Activated CD8-positive, alpha-beta memory T cell treated with anti-CD3 and anti-CD28 coated beads, Interleukin-2, amount 50 U/mL, for 48 hours (primary cell): ENCODE data around the gene SLC22A3.
"Not testable (repeated sequence)": the region's sequence is repeated elsewhere in the genome, so short reads cannot be mapped to it uniquely, and the experiment has no call there.

Source experiments
- DNase-seq: peaks from one replicate; pipeline ENCODE4 v3.0.0-alpha.2; 2020

Gene SLC22A3

DNA sequence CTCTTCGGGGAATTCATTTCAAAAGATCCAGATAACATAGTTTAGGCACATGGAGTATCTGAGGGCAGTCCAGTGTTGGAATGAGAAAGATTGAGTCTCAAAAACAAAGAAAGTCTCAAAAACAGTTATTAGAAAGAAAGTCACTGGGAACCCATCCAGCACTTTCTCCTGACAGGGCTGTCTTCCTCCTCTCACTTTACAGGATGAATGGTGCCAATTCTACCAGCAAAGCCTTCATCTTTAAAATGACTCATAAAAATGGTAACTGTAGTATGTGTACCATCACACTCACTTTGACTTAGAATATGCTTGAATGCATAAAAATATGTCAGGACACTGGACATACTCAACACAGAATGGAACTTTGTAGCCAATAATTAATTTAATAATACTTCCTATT, 71.3 kb downstream of the SLC22A3 start:
- no peak for DNase-seq

DNA sequence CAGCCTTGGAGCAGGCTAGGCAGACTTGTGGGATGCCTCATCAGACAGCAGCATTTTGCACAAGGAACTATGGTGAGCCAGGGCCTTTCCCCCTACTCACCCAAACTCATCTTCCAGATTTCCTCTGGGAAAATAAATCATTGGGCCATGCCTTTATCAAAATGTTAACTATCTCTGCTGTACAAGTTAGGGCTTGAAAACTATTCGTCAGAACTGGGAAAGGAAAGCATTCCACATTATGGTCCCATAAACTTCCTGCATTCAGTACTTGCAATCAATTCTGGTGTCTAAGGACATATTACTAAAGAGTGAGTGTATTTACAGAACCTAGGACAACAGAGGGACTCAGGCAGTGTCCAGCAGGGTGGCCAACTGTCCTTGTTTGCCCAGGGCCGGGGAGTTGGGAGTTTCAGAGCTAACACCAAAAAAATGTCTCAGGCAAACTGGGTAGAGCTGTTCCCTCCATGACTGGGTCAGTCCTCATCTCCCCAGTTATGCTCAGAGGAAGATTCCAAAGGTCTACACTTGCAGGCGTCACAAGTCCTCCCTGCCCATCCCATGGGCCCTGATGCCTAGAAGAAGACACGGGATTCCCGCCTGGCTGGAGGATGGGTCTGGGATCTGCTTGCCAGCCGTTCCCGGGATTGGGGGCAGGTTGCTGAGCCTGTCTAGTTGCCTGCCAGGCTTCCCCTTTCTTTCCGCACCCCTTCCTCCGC, 72.2 kb downstream of the SLC22A3 start:
- no peak for DNase-seq

DNA sequence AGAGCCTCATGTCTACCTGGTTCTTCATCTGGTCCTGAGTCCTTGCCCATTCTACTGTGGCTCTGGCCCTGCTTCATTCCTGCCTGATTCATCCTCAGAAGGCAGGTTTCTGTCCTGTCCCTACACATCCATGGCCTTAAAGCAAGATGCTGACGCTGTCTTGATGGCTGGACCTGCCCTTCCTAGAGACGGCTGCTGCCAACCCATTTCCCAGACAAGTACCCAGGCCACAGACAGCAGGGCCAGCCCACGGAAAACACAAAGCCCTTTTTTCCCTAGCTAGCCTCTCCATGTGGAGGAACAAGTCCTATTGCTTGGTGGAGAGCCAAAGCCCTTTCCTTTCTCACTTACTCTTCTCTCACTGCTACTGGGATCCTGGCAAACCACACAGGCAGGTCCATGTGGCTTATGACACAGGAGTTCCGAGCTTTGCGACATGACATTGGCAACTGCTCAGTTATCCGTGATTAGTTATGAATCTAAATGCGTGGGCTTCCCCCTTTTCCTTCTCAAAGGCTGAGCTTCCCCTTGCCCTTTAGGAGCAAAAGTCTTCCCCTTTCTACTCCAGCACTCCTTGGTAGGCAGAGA, 72.9 kb downstream of the SLC22A3 start:
- no peak for DNase-seq

DNA sequence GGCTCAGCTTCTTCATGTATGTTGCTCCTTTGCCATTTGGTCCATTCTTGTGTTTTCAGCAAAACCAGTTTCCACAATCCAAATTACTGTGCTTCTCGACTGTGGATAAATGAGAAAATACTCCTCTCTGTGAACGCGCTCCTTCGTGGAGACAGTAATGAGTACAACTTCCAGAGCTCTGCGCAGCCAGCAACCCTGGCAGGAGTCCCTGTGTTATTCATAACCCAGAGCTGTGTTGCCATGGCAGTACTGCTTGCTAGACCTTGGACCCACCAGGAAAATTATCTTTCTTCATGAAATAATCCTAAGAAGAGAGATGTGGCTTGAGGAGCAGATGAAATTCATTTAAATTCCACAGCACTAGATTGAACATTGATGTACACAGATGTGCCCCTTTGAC, 73.7 kb downstream of the SLC22A3 start:
- DNase-seq = no peak

DNA sequence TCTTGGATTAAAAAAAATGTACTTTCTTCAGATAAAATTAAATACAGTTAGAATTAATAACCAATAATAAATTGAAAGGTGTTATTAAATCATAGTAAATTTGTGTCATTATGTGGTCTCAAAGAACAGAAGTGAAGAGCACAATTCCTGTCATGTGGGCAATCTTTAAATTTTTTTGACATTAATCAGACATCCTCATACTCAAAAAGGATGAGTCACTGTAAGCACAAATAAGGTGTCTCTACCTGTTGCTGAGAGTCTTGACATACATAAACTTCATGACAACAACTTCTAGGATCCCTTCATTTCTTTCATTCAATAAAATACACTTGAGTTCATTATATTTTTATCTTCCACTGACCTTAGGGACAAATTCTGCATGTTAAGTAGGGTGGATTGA, 76.1 kb downstream of the SLC22A3 start:
- no peak for DNase-seq

DNA sequence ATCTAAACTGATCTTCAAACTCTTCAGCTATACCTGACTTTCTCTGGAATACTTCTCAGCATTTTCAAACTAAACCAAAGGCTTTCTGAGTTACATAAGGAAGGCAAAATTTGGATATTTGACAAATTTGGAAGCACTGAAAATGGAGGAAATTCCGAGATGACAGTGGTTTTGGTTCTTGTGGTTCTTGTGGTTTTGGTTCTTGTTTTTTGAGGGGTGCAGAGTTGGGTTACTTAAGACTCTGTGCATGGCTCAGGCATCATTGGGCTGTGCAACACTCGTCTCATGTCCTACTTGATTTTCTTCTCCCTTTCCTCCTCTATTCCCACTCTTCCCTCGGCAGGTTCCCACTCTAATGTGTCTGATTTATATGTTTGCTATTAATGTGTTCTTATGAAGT, 78.0 kb downstream of the SLC22A3 start:
- DNase-seq = no peak

DNA sequence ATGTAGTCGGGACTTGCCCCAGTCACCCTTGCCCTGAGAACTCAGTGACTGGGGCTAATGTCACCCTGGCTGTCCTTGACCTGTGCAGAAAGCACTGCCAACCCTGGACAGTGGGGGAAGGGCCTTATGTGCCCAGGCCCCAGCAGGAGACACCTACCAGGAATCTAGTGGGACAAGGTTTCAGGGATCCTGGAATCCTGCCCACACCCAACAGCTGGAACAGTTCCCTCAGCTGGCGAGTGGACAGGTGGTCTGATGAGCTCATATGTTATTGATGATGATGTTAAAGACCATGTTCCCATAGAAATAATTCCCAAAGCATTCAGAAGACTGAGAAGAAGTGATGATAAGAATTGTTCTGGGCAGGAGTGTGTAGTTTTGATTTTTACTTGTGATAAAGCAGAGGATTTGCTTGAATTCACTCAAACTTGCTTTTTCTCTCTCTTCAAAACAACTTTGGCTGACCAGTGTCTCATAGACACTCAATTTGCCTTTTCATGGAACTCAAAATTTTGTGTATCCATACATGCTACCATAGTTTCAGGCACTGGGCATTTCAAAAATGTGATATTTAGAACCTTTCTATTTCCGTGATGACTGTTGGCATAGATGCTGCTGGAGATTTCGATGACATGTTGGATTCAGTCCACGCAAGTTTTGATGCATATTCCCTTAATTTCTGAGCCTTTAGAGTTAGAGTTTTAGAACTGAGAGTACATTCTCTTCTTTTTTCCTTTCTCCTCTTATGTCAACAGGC, 79.3 kb downstream of the SLC22A3 start:
- DNase-seq = no peak

DNA sequence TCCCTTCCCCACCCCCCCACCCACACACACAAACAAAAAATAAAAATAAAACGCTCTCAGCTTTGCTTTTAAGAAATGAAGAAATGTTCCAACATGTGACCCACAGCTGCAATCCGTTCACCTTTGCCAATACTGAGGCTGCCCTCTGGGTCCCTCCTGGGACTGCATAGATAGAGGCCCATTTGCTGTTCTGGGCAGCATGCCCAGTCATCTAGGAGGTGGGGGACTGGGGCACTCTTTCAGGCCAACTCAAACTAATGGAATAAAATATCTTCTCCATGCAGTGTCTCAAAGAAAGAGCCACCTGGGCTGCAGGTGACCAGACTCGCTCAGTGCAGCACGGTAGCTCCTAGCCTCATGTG, 79.9 kb downstream of the SLC22A3 start:
- no peak for DNase-seq

DNA sequence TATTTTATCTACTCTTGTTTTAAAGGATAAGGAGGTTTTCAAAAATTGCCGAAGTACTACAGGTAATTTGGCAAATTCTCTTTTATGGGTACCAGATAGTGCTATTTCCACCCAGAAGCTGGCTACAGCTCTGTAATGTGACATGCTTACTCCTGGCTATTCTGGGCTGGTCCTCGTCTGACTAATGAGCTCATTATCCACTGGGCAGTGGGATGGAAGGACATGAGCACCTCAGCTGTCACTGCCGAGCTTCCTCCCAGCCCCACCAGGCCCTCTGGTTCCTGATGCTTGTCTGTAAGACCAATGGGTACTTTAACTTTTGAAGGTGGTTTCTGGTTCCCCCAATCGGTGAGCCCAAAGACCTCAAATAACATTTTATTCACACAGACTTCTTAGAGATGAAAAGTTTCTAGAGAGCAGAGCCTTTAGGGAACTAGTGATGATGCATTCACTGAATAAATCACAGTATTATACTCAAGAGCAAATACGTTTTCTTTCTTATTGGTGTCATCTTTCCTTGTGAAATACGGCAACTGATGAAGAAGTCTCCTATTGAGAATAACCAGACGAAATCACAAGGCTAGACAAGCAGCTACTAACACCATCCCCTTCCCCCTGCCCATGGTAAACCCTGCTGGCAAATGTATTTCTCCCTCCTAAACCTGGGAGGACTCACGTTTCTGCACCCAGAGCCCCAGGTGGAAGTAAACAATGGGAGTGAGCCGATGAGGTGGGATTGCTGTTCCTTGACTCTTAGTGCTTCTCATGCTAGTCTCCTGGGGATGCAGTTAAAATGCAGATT, 80.8 kb downstream of the SLC22A3 start:
- no peak for DNase-seq

DNA sequence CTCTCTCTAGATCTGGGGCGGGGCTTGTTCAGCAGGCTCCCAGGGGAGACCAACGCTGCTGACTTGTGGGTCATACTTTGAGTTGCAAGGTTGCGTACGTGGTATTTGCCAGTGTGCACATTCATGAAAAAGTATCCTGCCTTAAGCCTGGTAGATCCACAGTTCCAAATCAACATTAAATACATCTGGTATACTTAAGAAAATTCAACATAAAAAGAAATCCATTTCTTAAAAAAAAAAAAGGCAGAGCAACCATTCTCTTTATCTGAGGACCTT, 81.4 kb downstream of the SLC22A3 start:
- no peak for DNase-seq

DNA sequence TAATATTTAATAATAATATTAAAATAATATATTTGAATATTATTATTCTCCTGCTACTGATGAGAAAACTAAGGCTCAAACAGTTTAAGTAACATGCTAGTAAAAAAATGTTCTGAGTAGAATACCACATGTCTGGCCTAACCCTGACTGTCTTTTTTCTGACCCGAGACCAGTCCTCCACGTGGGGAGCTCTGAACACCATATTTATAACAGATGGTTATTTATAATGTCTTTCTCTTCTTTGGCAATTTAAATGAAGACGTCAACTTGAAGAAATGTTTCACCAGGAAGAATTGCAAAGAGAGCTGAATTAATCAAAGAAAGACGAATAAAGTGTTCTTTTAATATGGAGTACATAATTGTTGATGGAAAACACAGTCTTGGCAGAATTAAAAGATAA, 82.0 kb downstream of the SLC22A3 start:
- DNase-seq = no peak

DNA sequence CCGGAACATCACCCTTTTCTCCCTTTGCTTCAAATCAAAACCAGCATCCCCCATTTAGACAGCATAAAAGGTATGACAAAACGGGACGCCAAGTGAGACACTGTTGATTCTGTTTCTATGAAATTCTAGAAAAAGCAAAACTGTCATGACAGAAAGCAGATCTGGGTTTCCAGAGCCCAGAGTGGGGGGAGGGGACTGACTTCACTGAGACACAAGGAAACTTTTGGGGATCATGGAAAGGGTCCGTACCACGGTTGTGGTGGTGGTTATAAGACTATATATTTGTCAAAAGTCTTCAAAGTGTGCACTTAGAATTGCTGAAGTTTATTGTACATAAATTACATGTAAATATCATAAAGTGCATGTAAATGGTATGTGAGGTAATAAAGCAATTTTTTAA, 82.6 kb downstream of the SLC22A3 start:
- no peak for DNase-seq

DNA sequence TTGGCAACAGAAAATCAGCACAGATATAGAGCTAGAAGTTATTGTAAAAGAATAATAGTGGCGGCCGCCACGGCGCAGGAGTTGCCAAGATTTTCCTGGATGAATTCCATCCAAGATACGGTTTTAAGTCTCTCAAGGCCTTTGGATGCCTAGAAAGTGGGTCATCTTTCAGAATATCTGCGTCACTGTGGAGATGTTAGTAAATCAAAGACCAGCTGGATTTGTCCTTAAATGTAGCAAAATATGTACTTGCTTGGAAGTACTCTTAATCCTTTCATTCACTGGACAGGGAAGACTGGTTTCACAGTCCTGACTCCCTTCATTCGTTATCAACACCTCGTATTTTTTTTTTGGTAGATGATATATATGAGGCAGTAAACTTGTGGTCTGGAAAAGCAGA, 83.0 kb downstream of the SLC22A3 start:
- no peak for DNase-seq

DNA sequence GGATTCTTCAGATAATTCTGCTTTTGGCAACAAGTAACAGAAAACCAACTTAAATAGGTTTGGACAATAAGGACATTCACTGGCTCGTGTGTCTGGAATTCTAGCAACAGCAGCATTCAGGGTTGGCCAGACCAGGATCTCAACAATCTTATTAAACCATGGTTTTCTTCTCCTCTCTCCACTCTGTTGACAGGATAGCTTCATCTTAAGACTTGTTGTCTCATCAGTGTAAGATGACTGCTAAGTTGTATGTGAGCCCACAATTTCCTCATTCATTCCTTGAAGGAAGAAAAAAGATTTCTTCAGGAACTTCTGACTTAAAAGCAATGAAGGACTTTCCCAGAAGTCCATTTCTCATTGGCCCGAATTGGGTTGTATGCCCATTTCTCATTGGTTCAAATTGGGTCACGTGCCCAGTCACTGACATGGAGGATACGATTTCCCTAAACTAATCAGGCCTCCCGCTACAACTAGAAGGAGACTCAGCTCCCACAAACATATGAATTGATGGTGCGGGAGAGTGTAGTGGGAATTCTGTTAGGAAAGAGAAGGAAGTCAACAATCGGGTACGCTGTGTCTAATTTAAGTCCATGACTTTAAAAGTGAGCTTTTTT, 83.7 kb downstream of the SLC22A3 start:
- DNase-seq = no peak

DNA sequence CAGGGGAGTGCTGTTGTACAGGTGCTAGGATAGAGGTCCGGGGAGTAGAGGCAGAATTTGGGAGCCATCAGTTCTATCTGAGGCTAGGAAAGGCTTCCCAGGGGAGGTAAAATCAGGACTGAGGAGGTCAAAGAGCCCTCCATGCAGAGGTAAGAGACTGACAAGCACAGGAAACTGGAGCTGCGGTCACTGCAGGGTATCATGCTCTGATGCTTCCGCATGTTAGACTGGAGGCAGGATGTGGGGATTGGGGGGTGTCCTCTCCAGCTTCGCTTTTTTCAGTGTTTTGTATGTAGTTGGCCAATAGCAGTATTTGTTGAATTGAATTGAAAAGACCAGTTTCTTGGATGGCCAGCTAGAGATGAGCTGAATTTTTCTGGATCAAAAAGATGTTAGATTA, 87.8 kb downstream of the SLC22A3 start:
- DNase-seq = no peak

DNA sequence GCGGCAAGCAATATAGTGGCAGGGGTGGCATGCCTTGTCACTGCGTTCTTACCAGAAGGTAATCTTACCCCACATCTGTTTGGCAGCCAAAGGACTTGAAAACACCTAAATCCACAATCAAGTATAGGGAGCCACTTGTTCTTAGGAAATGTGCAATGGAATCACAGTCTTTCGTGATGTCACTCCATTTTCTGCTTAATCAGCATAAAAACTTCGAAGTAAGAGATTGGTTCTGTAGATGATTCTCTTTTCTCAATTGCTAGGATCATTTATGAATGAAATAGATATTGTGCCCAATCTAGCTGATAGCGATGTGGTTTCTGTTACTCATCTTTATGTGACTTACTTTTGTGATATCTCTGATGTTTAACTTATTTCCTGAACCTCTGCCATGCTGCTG, 89.0 kb downstream of the SLC22A3 start:
- no peak for DNase-seq

DNA sequence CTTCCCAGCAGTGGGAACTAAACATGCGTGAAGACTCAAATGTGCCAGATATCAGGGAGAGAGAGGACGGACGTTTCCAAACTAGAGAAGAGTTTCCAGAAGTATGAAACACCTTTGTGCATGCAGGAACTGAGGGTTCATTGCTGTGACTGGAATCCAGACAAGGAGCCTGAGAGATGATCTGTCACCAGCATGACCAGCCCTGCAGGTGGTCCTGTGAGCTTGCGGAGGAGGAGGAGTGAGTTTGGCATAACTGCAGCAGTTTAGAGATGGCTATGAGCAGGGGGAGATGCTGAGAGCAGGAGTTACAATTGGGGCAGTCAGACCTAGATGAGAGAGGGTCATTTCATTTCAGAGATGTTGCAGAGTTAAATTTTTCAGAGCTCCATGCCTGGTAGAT, 89.6 kb downstream of the SLC22A3 start:
- no peak for DNase-seq

DNA sequence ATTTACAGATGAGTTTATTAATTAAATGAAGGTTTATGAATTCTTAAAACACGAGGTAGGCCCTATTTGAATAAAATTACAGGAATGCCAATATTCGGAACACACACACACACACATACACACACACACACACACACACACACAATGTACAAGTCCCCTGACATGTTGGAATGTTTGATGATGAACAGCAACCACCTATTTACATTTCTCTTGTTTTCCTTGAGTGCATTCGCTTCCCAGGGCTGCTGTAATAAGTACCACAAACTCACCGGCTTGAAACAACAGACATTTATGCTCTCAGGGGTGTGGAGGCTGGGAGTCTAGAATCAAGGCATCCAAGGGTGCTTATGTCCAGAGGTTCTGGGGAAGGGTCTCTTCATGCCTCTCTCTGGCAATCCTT, 90.3 kb downstream of the SLC22A3 start:
- DNase-seq = no peak

DNA sequence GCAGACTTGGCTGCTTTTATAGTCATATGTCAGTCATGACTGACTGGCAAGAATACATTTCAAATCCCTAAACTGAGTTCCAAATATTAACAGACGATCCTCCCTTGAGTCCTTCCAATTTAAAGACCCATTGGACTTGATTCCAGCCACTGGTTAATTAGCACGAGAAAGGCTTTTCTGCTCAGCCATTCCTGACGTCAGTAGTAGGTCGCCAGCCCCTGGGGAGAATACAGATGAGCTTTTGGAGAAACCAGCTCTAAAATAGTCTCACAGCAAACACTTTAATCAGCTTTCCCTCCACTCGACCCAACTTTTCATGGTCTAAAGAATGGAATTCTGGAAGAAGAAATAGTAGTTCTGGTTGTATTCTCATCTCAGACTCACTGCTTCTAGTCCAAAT, 91.6 kb downstream of the SLC22A3 start:
- DNase-seq = no peak

DNA sequence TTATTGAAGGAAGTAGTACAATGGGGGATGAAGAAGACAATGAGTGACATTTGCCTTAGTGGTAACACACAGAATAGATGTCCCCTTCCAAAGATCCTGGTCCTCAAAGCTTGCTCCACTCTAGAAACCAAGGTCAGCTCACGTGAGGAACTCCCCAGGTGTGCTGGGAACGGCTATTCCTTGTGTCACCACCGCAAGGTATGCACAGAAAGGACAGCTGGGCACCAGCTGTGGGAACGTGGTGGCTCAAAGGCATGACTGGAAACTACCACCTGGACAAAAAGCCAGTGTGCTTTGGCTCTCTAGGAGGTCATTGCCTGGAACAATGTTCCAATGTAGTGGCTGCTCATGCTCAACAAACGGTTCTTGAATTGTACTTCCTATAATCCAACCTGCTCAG, 94.0 kb downstream of the SLC22A3 start:
- DNase-seq = no peak

DNA sequence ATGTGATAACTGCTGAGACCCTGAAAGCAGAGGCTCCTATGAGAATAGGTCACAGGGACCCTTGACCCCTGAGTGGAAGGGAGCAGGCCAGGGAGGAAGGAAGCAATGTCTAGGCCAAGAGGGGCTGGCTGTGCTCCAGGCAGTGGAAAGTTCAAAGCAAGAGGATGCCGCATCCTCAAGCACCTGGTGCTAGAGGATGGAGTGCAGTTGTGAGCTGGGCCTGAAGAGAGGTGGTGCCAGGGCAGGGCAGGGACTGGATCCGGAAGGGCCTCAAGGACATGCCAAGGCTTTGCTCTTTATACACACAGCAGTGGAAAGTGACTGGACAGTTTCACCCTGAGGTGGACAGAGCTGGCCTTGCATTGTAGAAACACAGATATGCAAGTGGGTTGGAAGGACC, 97.0 kb downstream of the SLC22A3 start:
- no peak for DNase-seq

DNA sequence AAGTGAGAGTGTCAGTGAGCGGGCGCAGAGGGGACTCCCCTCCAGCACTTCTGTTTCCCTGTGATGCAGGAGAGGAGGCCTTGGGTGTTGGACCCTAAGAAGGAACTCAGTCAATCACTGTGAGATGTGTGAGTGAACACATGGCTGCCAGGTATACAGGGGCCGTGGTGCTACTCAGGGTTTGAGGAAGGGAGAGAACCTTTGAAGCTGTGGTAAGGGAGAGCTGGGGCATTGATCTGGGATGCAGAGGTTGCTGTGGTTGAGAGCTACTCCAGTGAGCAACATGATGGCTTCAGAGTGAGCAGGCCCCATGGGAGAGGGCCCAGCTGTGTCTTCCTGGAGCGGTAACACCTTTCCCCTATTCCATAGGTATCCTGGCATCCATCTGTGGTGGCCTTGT, 99.2 kb downstream of the SLC22A3 start:
- DNase-seq = no peak

DNA sequence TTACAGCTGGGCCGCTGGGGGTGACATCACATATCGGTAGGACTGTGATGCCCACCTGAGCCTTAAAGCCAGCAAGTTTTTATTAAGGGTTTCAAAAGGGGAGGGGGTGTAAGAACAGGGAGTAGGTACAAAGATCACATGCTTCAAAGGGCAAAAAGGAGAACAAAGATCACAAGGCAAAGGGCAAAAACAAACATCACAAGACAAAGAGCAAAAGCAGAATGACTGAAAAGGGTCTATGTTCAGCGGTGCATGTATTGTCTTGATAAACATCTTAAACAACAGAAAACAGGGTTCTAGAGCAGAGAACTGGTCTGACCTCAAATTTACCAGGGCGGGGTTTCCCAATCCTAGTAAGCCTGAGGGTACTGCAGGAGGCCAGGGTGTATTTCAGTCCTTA, 101.6 kb downstream of the SLC22A3 start:
- not testable (repeated sequence) for DNase-seq

DNA sequence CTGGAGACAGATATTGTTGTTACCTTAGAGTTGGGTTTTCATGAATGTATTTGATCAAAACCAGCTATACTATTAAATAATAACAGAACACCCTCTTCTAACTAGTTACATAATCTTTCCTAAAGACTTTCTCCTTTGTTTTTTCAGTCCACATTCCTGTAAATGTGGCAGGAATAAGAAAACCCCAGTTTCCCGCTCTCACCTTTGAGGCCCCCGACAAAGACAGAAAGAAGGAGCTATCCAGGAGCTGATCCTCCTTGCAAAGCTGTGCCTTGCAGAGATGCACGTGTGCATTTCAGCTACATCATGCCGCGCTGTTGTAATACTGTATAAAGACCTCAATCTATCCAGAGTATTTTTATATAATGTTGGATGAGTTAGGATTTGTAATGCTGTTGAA, 102.7 kb downstream of the SLC22A3 start:
- no peak for DNase-seq
